ENCODE data around the gene ADAMTS15. TPM values are rescaled to one million over a fixed set of nuclear protein-coding genes. Genes with fewer than 3 reads are reported as not detected.
A peak's percentile ranks its signal among the peaks of the same experiment; 100 is the strongest.

The ADAMTS15 gene
- total RNA-seq, 1 donor from 2014 or later = 1.8 TPM

DNA sequence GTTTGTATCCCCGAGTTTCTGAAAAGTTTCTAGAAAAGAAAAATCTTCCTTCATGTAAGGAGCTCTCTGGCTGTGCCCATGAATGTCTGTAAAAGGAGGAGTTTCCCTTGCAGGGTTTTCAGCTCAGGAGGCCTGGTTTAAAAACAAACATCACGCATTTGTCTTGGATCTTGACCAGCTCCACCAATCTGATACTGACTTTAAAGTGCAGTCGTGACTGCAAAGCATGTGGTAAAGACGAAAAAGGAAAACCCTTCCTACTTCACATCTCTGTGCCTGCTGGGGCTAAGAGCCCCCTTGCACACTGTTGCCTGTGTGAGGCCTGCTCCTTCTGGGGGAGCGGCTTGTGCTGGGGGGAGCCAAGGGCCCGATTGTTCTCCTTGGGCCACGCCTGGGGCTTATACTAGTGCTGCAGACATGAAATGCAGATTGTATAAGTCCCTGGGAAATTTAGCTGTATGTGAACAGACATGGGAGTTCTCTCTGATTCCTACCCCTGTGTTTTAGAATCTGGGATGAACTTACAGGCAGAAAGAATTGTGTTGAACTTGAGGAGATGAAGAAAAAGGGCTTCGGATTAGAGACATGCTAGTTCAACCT lies 62.1 kb downstream of the ADAMTS15 start:
- no peak for DNase-seq (ENCODE audit: low read depth)

DNA sequence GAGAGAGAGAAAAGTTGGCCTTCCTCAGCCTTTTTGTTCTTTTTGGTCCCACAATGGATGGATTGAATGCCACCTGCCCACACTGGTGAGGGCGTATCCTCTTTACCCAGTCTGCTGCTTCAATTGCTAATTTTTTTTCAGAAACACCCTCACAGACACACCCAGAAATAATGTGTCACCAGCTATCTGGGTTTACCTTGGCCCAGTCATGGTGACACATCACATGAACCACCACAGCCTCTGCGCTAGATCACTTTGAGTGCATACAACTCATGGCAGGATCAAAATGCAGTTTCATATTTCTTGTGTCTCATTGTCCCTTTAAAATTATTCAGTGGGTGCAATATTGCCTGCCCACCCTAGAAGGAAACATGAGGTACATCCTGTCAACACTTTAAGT lies 63.3 kb downstream of the ADAMTS15 start:
- no peak for DNase-seq (ENCODE audit: low read depth)

DNA sequence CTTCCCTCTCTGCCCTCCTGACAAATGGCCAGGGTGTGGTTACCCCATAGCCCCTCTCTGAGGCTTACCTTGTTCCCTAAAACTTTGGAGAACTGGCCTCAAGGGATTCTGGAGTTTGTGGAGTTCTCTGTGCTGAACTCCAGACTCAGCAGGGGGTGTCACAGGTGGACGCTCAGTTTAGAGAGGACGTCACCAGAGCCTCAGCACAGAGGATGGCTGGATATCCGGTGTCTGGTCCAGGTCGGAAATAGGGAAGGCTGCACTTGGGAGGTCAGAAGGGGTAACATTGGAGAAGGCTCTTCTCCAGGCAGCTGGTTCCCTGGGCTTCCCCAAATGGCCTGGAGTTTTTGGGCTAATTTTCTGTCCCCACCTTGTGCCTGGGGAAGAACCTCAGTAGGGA lies 64.2 kb downstream of the ADAMTS15 start:
- DNase-seq (ENCODE audit: low read depth) = no peak

DNA sequence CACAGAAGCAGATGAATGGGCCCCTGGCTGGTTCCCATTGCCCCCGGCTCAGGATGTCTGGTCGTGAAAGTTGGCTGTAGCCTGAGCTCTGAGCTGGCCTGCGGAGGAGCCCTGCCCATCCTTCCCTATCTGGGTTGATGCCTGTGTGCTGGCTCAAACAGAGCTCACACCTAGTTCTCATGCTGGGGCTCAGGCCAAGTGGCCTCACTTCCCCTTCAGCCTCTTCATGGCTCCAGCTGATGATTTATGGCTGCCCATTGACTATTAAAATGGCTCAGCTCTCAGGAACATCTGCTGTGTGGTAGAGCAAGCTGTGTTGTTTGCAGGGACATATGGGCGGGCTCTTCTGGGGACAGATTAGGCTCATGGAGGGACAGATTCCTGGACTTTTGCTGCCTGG lies 64.7 kb downstream of the ADAMTS15 start:
- peak; percentile 72 for DNase-seq (ENCODE audit: low read depth)

DNA sequence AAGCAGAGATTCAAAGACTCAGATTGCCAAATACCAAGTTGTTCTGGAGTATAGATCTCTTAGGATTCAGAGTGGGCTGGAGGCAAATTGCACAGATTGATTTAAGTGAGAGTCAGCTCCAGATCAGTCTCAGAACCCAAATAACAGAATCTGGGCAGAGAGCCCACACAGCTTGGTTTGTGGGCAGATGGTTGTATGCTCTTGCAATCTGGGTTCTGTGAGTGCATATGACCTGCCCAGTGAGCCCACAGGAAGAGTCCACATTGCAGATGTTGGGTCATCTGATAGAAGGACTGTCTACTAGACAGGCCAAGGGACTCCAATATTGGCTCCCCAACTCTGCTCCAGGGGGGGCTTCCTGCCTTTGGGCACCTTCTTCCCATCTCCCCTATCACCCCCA lies 65.9 kb downstream of the ADAMTS15 start:
- peak; percentile 78 for DNase-seq (ENCODE audit: low read depth)

DNA sequence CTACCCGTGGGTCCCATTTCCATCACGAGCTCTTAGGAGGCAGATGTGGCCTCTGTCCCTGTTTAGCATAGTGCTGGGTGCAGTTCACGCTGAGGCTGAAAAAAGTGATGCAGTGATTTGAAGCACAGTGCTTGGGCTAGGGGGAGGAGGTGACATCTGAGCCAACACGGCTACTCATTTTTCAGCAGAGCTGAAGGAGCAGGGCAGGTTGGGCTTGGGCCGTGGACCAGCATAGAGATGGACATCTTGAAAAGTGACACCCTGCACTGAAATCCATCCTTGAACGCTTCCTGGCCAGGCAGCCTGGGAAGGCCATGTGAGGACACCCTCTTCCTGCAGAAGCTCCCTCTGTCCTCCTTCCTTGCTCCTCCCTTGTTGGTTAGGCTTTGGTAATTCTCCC lies 66.4 kb downstream of the ADAMTS15 start:
- DNase-seq (ENCODE audit: low read depth) = no peak

DNA sequence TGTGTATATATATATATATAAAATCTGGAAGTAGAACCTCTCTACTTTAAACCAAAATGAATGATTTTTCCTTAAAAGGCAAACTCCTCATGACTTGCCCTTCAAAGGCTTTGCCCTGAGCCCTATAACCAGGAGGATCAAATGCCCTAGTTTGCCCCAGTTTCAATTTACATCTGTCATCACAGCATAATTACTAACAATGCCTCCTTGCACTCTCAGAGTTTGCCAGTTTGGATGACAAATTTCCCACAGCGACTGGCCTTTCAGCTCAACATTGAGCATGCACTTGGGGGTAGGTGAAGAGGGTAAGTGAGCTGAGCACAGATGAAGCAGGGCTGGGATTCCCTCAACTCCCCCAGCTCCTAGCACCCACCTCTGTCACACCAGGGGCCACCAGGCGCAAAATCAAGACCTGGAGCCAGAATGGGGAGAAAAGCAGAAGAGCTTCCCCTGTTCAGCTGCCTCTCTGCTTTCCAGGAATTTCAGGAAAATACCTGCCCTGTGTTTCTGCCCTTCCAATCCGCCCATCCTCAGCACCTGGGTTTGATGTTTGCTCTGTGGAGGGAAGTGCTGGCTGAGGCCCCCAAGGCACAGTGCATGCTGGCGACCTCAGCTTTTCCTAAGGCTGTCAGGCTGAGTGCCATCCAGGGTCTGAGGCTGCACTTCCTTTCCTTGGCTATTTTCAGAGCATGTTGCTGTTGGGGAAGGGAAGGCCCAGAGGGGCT lies 67.5 kb downstream of the ADAMTS15 start:
- no peak for DNase-seq (ENCODE audit: low read depth)

DNA sequence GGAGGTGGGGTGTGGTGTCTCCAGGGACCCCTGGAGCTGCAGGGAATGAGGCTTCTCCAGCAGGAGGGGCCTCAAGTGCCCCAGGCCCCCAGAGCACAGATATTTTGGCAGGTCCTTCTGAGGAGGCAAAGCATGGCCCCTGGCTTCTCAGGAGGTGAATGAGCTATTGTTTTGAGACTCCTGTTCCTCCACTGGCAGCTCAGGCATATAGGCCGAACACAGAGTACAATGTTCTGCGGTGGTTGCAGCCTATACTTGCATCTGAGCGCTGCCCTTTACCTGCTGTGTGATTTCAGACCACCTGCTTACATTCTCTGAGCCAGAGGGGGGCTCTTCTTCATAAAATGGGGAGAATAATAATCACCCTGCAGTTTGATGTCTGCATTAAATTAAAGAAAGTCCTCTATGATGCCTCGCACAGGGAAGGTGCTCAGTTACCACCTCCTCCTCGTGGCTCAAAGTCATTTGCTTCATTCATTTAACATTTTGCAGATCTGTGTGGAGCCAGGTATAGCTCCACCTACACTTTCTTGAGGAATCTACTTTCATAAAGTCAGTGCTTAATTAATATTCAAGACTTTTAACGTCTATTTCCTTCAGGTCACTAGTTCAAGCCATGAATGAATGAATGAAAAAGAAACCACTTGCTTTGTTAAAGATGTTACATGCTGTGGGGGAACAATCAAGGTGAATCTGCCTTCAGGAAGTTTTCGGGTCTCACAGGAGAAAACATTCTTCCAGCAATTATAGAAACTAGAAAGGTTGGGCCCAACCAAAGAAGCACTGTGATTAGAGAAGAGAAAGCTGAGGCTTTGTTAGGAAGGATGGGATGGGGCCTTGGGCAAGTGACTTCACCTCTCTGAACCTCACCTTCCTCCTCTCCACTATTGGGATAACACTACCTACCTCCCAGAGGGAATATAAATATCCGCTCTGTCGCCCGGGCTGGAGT lies 68.4 kb downstream of the ADAMTS15 start:
- DNase-seq (ENCODE audit: low read depth) = no peak

DNA sequence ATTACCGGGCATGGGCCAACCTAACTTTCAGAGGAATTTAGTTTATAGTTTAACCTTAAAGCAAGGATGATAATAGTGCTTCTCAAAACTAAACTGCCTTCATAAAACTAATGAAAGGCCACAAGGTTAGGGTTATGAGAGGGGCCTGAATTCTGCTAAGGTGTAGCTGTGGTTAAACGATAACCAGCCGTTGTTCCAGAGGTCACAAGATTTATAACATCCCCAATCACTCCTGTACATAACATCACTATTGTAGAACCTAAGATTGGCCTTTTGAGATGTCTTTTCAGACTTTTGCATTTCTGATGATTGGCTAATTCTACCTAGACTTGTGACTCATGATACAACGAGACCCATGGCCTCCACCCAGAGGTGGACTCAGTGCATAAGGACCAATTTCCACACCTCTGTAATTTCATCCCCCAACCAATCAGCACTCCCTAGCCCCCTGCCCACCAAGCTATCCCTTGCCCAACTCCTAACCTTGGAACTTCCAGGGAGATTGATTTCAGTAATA lies 69.8 kb downstream of the ADAMTS15 start:
- DNase-seq (ENCODE audit: low read depth) = no peak

DNA sequence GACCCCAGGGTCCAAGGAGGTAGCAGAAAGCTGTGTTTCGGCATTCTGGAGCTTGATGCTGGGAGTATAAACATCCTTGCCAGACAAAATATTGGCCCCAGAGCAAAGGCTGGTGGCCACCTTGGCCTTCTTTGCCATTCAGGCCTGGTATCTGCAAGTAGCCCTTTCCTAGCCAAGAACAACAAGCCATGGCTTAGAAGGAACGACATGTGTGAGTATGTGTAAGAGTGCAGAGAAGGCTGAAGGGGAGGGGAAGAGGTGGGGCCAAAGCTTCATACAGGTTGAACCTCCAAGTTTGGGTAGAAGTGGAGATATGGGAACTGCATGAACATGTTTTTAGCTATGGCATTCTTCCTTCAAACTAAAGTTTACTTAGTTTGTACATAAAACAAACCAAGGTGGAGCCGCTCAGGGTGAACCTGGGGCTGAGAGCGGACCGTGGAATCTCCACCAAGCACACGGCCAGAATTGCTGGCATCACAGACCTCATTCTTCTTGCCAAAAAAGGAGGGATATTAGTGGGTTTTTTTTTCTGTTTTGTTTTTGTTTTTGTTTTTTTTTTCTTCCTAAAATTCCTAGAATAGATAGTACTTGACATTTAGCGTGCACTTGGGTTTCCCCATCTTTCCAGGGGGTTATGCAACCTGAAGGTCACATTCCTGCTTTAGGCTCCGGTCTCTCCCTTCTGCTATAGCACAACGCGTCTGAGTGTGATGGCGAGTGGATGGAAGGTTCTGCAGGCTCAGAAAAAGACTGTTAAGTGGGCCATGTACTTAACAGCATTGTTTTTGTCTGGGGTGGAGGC lies 70.9 kb downstream of the ADAMTS15 start:
- DNase-seq (ENCODE audit: low read depth) = no peak

DNA sequence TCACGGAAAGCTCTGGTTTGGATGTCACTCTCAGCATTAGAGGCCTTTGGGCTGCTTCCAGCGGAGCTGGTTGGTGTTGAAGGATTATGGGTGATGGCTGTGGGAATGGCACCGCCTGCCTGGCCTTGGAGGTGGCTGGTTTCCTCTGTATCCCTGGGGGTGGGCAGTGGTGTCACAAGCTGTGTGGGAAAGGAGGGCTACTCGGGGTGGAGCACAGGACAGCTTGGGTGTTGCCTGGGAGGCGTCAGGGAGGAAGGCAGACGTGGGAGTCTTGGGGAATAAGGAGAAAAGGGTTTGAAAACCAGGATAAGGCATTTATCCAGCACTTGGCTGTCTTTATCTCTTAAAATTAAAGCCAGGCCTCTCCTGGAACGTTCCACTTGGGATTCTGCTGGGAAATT lies 71.8 kb downstream of the ADAMTS15 start:
- no peak for DNase-seq (ENCODE audit: low read depth)

DNA sequence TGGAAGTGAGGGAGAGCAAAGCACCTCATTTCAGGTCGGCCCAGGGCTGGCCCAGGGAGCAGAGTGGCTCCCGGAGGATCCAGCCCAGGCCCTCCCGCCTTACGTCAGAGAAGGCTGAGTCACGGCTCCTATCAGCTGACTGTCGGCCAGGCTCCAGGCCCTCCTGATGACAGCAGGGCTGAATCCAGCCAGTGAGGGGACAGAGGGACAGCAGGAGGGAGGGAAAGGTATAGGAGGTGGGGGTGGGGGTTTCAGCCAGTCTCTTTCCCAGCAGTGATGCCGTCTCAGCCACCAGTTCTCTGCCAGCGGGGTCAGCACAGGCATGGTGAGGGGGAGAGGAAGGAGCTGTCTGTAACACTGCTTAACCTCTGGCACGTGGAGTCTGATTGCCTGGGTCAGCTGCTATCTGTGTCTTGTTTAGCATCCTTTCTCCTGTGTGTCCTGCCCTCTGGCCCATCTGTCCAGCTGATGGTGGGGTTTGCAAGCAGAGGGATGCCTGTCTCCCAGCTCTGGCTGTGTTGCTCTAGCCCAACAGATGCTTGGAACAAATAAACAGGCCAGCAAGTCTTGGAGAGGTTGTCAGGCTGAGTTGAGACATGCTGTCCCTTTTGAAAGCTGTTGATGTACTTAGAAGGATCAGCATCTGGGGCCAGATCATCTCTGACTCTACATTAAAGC lies 74.0 kb downstream of the ADAMTS15 start:
- peak; percentile 90 for DNase-seq (ENCODE audit: low read depth)

DNA sequence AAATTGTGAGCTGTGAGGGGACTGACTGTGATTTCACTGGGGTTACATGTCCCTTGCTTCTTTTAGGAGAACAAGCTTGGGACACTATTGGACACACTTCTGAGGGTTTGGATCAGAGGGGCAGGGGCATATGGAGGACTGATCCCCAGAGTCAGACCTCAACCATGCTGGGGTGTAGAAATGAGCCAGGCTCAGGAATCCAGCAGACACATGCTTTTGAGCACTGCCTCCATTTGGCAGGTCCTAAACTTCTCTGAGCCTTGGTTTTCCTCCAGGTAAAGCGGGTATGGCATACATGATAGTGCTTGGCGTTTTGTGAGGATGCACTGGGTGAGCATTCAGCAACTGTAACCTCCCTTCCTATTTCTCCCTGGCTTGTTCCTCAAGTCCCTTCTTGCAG lies 74.7 kb downstream of the ADAMTS15 start:
- no peak for DNase-seq (ENCODE audit: low read depth)

DNA sequence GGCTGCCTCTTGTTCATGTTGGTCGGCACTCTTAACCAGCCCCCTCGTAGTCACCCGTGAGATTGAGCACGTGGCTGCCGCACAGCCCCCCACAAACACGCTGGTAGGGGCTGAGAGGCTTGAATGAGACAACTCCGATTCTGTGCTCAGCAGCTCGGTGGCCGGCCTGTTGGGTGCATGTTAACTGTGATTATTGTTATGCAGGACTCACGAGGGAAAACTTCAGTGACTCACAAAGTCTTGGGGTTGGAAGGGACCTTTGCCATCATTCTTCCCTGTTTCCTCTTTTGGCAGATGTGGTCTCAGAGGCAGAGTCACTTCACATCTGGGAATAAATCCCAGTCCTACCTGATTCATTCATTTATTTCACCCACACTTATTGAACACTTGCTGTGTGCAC lies 75.2 kb downstream of the ADAMTS15 start:
- no peak for DNase-seq (ENCODE audit: low read depth)

DNA sequence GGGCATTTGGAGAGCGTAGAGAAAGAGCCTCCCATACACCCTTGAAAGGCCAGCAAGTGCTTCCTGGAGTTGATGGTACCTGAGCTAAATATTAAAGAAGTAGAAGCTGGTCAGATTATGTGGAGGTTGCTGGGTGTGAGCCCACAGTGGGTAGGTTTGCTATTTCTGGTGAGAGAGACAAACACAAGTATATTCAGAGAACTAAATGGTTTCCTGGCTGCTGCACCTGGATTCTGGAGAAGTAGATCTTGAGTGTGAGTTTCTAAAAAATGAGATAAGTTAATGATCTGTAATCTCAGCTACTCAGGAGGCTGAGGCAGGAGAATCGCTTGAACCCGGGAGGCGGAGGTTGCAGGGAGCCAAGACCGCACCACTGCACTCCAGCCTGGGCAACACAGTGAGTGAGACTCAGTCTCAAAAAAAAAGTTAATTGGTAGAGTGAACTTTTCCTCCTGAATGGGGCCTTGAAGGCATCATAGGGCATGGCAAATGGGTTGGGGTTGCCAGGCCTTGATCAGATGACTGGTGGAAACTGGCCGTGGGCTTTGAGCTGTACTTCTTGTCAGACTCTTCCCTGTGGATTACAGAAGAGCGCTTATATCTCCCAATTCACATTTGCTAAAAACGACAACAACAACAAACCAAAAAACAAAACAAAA lies 75.8 kb downstream of the ADAMTS15 start:
- no peak for DNase-seq (ENCODE audit: low read depth)

DNA sequence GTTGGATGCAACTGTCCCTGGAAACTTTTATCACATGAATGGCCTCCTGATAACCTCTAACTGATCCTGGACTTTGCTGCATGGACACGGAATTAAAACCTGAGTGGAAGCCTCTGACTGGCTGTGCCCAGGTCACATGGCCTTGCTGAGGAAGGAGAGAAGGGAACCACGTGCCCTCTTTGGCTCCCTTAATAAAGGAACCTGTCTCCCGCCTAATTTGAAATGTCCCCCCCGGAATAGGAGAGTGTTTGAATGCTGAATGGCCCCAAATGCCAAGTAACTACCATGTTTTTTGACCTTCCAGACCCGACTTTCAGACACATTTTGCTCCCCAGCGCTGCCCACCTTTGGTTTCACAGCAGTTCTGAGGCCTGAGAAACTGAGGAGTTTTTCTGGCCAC lies 76.9 kb downstream of the ADAMTS15 start:
- no peak for DNase-seq (ENCODE audit: low read depth)
